ENCODE data around the gene NAALADL1. TPM values are rescaled to one million over a fixed set of nuclear protein-coding genes. Genes with fewer than 3 reads are reported as not detected.
A peak's percentile ranks its signal among the peaks of the same experiment; 100 is the strongest.

Gene NAALADL1
- total RNA-seq, 1 experiment from 2014 or later: not detected

DNA sequence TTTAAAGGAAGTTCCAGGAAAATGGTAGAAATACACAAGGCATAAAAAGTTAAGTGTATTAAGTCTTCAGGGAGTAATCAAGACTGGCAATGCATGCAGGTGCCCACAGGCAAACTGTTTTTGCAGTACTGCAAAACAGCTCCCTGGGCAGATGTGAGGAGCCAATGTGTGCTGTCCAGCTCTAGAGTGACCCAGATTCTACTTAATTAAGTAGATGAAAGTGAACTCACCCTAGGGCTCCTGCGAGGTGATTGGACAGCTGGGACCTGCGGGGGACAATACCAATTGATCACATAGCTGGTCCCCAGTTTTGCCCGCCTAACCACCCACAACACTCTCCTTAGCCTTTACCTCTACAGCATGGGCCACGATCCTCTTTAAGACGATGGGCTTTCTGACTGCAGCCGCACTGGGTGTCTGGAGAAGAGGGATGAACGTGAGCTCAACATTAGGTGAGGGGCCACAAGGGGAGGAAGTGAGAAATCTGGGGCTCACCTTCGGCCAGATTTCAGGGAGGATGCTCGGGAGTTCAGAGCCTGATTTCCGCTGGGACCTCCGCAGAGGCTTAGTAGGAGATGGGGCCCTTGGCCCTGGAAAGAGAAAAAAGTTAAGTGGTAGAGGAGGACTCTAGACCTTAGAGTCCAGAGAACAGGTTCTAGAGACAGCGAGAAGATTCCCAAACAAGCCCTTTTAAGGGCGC lies 24.9 kb upstream of the NAALADL1 start:
- Histone ChIP-seq H3K27ac (ENCODE audit: low read depth, low read length) (peak overlapping the region; percentile 82), H3K4me2 (ENCODE audit: low read length) (peak overlapping the region; percentile 82), H3K27me3 (ENCODE audit: insufficient read depth, low read length) (no peaks in the 10 kb centered on the region), H3K79me2 (ENCODE audit: insufficient read depth, low read length) (peaks cover 57% of the 10 kb centered on the region), H4K20me1 (ENCODE audit: insufficient read depth) (no peaks in the 10 kb centered on the region), H3K4me1 (ENCODE audit: control insufficient read depth in 1 of 2, insufficient read depth in 2 of 2, low read length in 2 of 2) (peaks cover 7 to 30% of the 10 kb centered on the region in 2 experiments; a peak in 3 of 4 replicates), H3K9ac (ENCODE audit: low read length) (peak overlapping the region; percentile 98), H3K9me2 (ENCODE audit: insufficient read depth) (no peaks in the 10 kb centered on the region), H2AFZ (ENCODE audit: low read depth, low read length, poor library complexity, severe bottlenecking) (no peak overlapping the region), H3K9me3 (ENCODE audit: control insufficient read depth in 1 of 2, insufficient read depth in 1 of 2, low read depth in 1 of 2, low read length in 2 of 2) (no peaks in the 10 kb centered on the region), H3K36me3 (ENCODE audit: control insufficient read depth in 1 of 2, insufficient read depth in 2 of 2, low read length in 2 of 2) (peaks cover 12 to 44% of the 10 kb centered on the region in 2 experiments; a peak in 2 of 4 replicates), H3K4me3 (replicated peaks in 1 of 2; ENCODE audit: low read depth in 1 of 2, low read length in 2 of 2) (peak overlapping the region; percentile 86 to 98)
- RAD21 ChIA-PET (ENCODE audit: low non-redundant PET in 1 of 2, low total read pairs in 2 of 2, uncharacterized antibody in 2 of 2, unreplicated experiment in 2 of 2): no interaction called here
- TF ChIP-seq, protein P1, sequence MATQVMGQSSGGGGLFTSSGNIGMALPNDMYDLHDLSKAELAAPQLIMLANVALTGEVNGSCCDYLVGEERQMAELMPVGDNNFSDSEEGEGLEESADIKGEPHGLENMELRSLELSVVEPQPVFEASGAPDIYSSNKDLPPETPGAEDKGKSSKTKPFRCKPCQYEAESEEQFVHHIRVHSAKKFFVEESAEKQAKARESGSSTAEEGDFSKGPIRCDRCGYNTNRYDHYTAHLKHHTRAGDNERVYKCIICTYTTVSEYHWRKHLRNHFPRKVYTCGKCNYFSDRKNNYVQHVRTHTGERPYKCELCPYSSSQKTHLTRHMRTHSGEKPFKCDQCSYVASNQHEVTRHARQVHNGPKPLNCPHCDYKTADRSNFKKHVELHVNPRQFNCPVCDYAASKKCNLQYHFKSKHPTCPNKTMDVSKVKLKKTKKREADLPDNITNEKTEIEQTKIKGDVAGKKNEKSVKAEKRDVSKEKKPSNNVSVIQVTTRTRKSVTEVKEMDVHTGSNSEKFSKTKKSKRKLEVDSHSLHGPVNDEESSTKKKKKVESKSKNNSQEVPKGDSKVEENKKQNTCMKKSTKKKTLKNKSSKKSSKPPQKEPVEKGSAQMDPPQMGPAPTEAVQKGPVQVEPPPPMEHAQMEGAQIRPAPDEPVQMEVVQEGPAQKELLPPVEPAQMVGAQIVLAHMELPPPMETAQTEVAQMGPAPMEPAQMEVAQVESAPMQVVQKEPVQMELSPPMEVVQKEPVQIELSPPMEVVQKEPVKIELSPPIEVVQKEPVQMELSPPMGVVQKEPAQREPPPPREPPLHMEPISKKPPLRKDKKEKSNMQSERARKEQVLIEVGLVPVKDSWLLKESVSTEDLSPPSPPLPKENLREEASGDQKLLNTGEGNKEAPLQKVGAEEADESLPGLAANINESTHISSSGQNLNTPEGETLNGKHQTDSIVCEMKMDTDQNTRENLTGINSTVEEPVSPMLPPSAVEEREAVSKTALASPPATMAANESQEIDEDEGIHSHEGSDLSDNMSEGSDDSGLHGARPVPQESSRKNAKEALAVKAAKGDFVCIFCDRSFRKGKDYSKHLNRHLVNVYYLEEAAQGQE (IDR thresholded peaks at IDR 0.05; ENCODE audit: low read depth): no peak
- TF ChIP-seq EZH2phosphoT487 (IDR thresholded peaks at IDR 0.05; ENCODE audit: borderline replicate concordance): no peak
- TF ChIP-seq CEBPB (IDR thresholded peaks at IDR 0.05; ENCODE audit: low read depth): no peak
- TF ChIP-seq, protein P2, sequence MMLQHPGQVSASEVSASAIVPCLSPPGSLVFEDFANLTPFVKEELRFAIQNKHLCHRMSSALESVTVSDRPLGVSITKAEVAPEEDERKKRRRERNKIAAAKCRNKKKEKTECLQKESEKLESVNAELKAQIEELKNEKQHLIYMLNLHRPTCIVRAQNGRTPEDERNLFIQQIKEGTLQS (IDR thresholded peaks at IDR 0.05): no peak
- no peak for TF ChIP-seq EZH2 (IDR thresholded peaks at IDR 0.05)
- TF ChIP-seq, protein P3, sequence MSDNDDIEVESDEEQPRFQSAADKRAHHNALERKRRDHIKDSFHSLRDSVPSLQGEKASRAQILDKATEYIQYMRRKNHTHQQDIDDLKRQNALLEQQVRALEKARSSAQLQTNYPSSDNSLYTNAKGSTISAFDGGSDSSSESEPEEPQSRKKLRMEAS (IDR thresholded peaks at IDR 0.05): no peak
- TF ChIP-seq TCF7L2 (IDR thresholded peaks at IDR 0.05; ENCODE audit: borderline replicate concordance, extremely low read depth, insufficient read depth, insufficient read length): no peak
- TF ChIP-seq EGR1 (IDR thresholded peaks at IDR 0.05; ENCODE audit: low read depth): no peak
- no peak for TF ChIP-seq RAD21 (IDR thresholded peaks at IDR 0.05; ENCODE audit: low read depth)
- no peak for TF ChIP-seq JUND (IDR thresholded peaks at IDR 0.05)
- no peak for TF ChIP-seq ELF1 (IDR thresholded peaks at IDR 0.05; ENCODE audit: borderline replicate concordance, low read depth)
- no peak for TF ChIP-seq ZNF274 (IDR thresholded peaks at IDR 0.05; ENCODE audit: low read depth, low read length)
- TF ChIP-seq, protein P4, sequence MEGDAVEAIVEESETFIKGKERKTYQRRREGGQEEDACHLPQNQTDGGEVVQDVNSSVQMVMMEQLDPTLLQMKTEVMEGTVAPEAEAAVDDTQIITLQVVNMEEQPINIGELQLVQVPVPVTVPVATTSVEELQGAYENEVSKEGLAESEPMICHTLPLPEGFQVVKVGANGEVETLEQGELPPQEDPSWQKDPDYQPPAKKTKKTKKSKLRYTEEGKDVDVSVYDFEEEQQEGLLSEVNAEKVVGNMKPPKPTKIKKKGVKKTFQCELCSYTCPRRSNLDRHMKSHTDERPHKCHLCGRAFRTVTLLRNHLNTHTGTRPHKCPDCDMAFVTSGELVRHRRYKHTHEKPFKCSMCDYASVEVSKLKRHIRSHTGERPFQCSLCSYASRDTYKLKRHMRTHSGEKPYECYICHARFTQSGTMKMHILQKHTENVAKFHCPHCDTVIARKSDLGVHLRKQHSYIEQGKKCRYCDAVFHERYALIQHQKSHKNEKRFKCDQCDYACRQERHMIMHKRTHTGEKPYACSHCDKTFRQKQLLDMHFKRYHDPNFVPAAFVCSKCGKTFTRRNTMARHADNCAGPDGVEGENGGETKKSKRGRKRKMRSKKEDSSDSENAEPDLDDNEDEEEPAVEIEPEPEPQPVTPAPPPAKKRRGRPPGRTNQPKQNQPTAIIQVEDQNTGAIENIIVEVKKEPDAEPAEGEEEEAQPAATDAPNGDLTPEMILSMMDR (IDR thresholded peaks at IDR 0.05 in 2 of 3, conservative IDR thresholded peaks at IDR 0.05 in 1 of 3; ENCODE audit: borderline replicate concordance in 1 of 3, insufficient read depth in 1 of 3, low read depth in 2 of 3, low read length in 2 of 3): no peak
- TF ChIP-seq YY1 (IDR thresholded peaks at IDR 0.05; ENCODE audit: extremely low read depth, insufficient replicate concordance, low read depth, low read length): no peak
- no peak for TF ChIP-seq ZFX (IDR thresholded peaks at IDR 0.05)
- TF ChIP-seq SIN3A (IDR thresholded peaks at IDR 0.05; ENCODE audit: low read depth): no peak
- TF ChIP-seq SRF (IDR thresholded peaks at IDR 0.05; ENCODE audit: low read depth): no peak
- ATAC-seq: peak; percentile 12
- no peak for DNase-seq (ENCODE audit: low read depth, low spot score)
- intact Hi-C loops (cut with micrococcal nuclease): loop anchor here (5.0 kb wide), 2 partner anchors 41 to 56 kb away; partner anchors contain the start of genes SAC3D1 and SNX15
- CTCF ChIA-PET: interaction anchor here (1.4 kb wide), 1 partner anchor 27 kb away, joined by 3 read pairs; no protein-coding TSS in a partner anchor
- POLR2A ChIA-PET: interaction anchor here (0.7 kb wide), 1 partner anchor 39 kb away, joined by 3 read pairs; the partner anchor contains the start of genes FAU and MRPL49
- TSS peak; percentile 60 for BruUV-seq (replicated peaks)
